Kidney (tissue), 14 donors: ENCODE results near the gene GSG1L. TPM values are rescaled to one million over a fixed set of nuclear protein-coding genes. Genes with fewer than 3 reads are reported as not detected.

Experiments
- DNase-seq, 5 donors: peaks; one replicate each; pipeline ENCODE4 v3.0.0-alpha.2; 2013 to 2020
- FAIRE-seq: peaks from 2 replicates; lab custom pipeline; 2012; peaks lifted over from hg19 to GRCh38; lab: Jason Lieb, UNC
- H3K27ac ChIP-seq, 2 donors: one replicate each; pipeline ENCODE4 v1.7.0; 2013; ENCODE audit warnings: low read depth in 2 of 2, low read length in 2 of 2, inconsistent platforms in 1 of 2
- H3K27me3 ChIP-seq: one replicate; pipeline ENCODE4 v1.7.1; 2013; ENCODE audit warnings: low read length, inconsistent platforms; ENCODE audit not compliant: control insufficient read depth, insufficient read depth
- H3K36me3 ChIP-seq, 3 donors: one replicate each; pipeline versions ENCODE4 v1.7.0 to v1.7.1; 2013; ENCODE audit warnings: low read length in 3 of 3, control low read depth in 1 of 3, inconsistent platforms in 1 of 3; ENCODE audit not compliant: insufficient read depth in 3 of 3, control insufficient read depth in 2 of 3
- H3K4me1 ChIP-seq, 3 donors: one replicate each; pipeline versions ENCODE4 v1.7.0 to v1.7.1; 2013; ENCODE audit warnings: low read length in 3 of 3, inconsistent platforms in 1 of 3, low read depth in 1 of 3; ENCODE audit not compliant: control insufficient read depth in 2 of 3, insufficient read depth in 2 of 3
- H3K4me3 ChIP-seq, 3 donors: one replicate each; pipeline versions ENCODE4 v1.7.0 to v1.8.1; 2013; ENCODE audit warnings: low read length in 3 of 3, control low read depth in 1 of 3, inconsistent platforms in 1 of 3
- H3K9ac ChIP-seq, 3 donors: one replicate each; pipeline versions ENCODE4 v1.7.0 to v1.7.1; 2013; ENCODE audit warnings: low read length in 3 of 3, control low read depth in 1 of 3, inconsistent platforms in 1 of 3
- H3K9me3 ChIP-seq, 3 donors: one replicate each; pipeline versions ENCODE4 v1.7.0 to v1.7.1; 2013; ENCODE audit warnings: low read length in 3 of 3, control low read depth in 1 of 3, inconsistent platforms in 1 of 3; ENCODE audit not compliant: control insufficient read depth in 2 of 3, insufficient read depth in 1 of 3
- CTCF ChIP-seq: IDR thresholded peaks from 3 replicates; pipeline ENCODE4 v1.5.1; 2012; ENCODE audit warnings: mild to moderate bottlenecking, moderate library complexity, borderline replicate concordance; ENCODE audit not compliant: insufficient read depth; ENCODE audit errors: extremely low read depth
- intact Hi-C: fragments of 100-400 bp; cut with DNase I; formaldehyde crosslinking; loops from one replicate; pipeline ENCODE4 v1.11.1; 2022
- polyA plus RNA-seq: library from polyadenylated mRNA; stranded (reverse); fragments of 350-450 nt; fragmentation: Illumina TruSeq; extraction: RNeasy Lipid Tissue Mini Kit (QIAGEN cat#74804); gene quantifications from one replicate; pipeline ENCODE4 v1.2.3, GENCODE V29; 2014; ENCODE audit warnings: low read depth, low replicate concordance; ENCODE audit not compliant: insufficient read depth
- total RNA-seq: library from RNA; stranded (reverse); fragmentation: NEBNext Ultra II Directional; extraction: Animal tissue kit (Norgen Biotek cat#: 25700); gene quantifications from one replicate; pipeline ENCODE4 v1.2.1, GENCODE V29; 2021
- donor health status: control.
- donor health status: control.
- donor health status: control.
- donor health status: control.
- donor health status: control.
- donor health status: DM: yes; HTN: yes; CAD: no.
- donor health status: Normal renal cell carcinoma (clear cell type).

Gene GSG1L
- total and polyA plus RNA-seq, 2 donors from 2014 or later: not detected

DNA sequence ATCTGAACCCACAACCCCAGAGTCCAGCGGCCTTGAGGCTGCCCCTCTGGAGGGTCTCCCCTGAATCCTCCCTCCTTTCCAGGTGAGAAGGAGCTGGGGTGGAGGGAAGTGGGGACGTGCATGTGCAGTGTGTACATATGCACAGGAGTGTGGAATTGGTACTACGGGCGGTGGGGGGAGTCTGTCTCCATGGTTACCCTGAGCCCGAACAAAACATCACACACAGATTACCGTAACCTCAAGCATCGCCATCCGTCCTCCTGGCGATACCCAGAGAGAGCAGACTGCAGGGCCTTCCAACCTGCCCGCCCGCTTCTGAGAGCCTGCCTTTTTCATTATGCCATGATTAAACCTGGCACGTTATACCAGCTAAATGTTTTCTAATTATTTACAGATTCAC, 25.1 kb downstream of the GSG1L start:
- intact Hi-C loops: no loop called here
- Histone ChIP-seq H3K4me1 (no peaks in the 10 kb centered on the region), H3K9ac (no peak overlapping the region), H3K27me3 (no peaks in the 10 kb centered on the region), H3K27ac (no peak overlapping the region), H3K4me3 (no peak overlapping the region), H3K9me3 (no peaks in the 10 kb centered on the region), H3K36me3 (no peaks in the 10 kb centered on the region)
- FAIRE-seq (no peak), DNase-seq (no peak)
- TF ChIP-seq CTCF: no peak

DNA sequence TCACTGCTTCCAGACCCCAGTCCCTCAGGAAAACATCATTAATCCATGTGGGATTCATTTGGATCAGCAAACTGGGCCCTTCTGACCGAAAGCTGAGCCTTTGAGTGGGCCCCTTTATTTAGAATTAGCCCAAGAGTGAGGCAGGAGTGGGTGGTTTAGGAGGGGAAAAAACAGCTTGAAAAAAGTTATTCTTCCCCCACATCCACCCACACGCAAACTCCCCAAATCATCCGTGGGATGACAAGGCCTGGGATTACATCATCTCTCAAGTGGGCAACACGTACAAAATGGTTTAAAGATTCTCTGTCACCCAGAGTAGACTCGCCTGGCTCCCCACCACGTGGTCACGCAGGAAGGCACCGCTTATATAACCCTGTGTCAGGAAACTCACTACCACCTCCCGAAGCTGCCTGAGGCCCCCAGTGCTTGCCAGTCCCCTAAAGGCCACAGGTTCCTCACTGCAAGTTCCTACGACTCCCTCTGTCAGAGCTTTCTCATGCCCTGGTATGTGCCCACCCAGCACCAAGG, 27.6 kb downstream of the GSG1L start:
- Histone ChIP-seq H3K27ac (no peak overlapping the region), H3K4me3 (no peak overlapping the region), H3K27me3 (no peaks in the 10 kb centered on the region), H3K4me1 (no peaks in the 10 kb centered on the region), H3K36me3 (no peaks in the 10 kb centered on the region), H3K9ac (no peak overlapping the region), H3K9me3 (no peaks in the 10 kb centered on the region)
- no peak for FAIRE-seq
- no peak for TF ChIP-seq CTCF
- no peak for DNase-seq
- intact Hi-C loops: no loop called here

DNA sequence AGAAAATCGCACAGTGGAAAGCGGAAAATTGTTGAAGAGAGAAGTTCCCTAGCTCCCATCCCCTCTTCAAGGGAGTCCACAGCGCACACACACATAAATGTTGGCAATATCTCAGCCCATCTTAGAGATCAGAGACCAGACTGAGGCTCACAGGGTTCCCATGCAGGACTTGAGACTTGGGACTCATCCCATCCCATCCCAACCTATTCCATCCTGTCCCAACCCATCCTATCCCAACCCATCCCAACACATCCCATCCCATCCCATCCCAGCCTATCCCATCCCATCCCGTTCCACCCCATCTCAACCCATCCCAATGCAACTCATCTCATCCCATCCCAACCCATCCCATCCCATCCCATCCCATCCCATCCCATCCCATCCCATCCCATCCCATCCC, 29.6 kb downstream of the GSG1L start:
- H3K9me3 ChIP-seq: no peaks in the 10 kb centered on the region
- no peak overlapping the region for H3K9ac ChIP-seq
- no peak overlapping the region for H3K27ac ChIP-seq
- FAIRE-seq (no peak), DNase-seq (no peak)
- no peak overlapping the region for H3K4me3 ChIP-seq
- intact Hi-C loops: no loop called here
- no peaks in the 10 kb centered on the region for H3K27me3 ChIP-seq
- H3K36me3 ChIP-seq: no peaks in the 10 kb centered on the region
- TF ChIP-seq CTCF: no peak
- H3K4me1 ChIP-seq: no peaks in the 10 kb centered on the region
